Transverse colon (tissue), 4 donors: Measurements from ENCODE around the gene ARHGEF3. TPM values are rescaled to one million over a fixed set of nuclear protein-coding genes. Genes with fewer than 3 reads are reported as not detected.

Experiments used
- DNase-seq: peaks from one replicate; pipeline ENCODE4 v3.0.0-alpha.2; 2019
- H3K27ac ChIP-seq, 4 donors: fragments of 200-600 bp; sonication (generic); 2 replicates each; pipeline ENCODE4 v1.5.1; 2016 to 2018; ENCODE audit warnings: inconsistent platforms in 4 of 4
- H3K27me3 ChIP-seq: fragments of 200-600 bp; sonication (generic); 2 replicates; pipeline ENCODE4 v1.5.1; 2017; ENCODE audit warnings: inconsistent platforms
- H3K36me3 ChIP-seq, 4 donors: fragments of 200-600 bp; sonication (generic); 2 replicates each; pipeline ENCODE4 v1.5.1; 2017 to 2019; ENCODE audit warnings: inconsistent platforms in 4 of 4
- H3K4me1 ChIP-seq, 4 donors: fragments of 200-600 bp; sonication (generic); 2 replicates each; pipeline ENCODE4 v1.5.1; 2017 to 2020; ENCODE audit warnings: inconsistent platforms in 4 of 4
- H3K4me3 ChIP-seq, 4 donors: fragments of 200-600 bp; sonication (generic); 1 replicate in 1 of 4; 2 replicates in 3 of 4; pipeline versions ENCODE4 v1.5.1 to v1.6.1; 2017 to 2019; ENCODE audit warnings: inconsistent platforms in 4 of 4
- H3K9me3 ChIP-seq, 2 donors: fragments of 200-600 bp; sonication (generic); 2 replicates each; pipeline ENCODE4 v1.5.1; 2017 to 2019; ENCODE audit warnings: inconsistent platforms in 2 of 2
- EP300 ChIP-seq: sonication (generic); formaldehyde crosslinking; IDR thresholded peaks from one replicate; pipeline ENCODE4 v1.6.1; 2017; ENCODE audit warnings: antibody characterized with exemption, low read depth
- POLR2A ChIP-seq: fragments of 450-650 bp; IDR thresholded peaks from one replicate; pipeline ENCODE4 v1.6.1; 2016; ENCODE audit warnings: antibody characterized with exemption, mild to moderate bottlenecking, moderate library complexity
- POLR2AphosphoS5 ChIP-seq, 3 donors: sonication (generic); formaldehyde crosslinking; IDR thresholded peaks; one replicate each; pipeline ENCODE4 v1.6.1; 2016; ENCODE audit warnings: antibody characterized with exemption in 3 of 3
- WGBS, 2 donors: methylation state at CpG; one replicate each; pipeline ENCODE4 v1.1.5; 2018; ENCODE audit warnings: low coverage in 1 of 2; 5-methylcytosine and 5-hydroxymethylcytosine counted together
- in situ Hi-C, 4 donors: fragments of 200-750 bp; cut with MboI; loops; one replicate each; pipeline versions ENCODE4 v1.15.0 to v1.15.1; 2017; ENCODE audit warnings: low sequenced_read_pairs in 3 of 4, low pct_ligation_motif_present in 1 of 4, low pct_unique_long_range_greater_than_20kb in 1 of 4
- intact Hi-C: fragments of 100-400 bp; cut with DNase I; formaldehyde crosslinking; loops from one replicate; pipeline ENCODE4 v1.15.1; 2023; ENCODE audit warnings: low total_unique reads
- total RNA-seq, 4 donors: library from RNA; depleted of rRNA; stranded (reverse); fragments of >200 nt; gene quantifications; one replicate each; pipeline ENCODE4 v1.1.0, GENCODE V29; 2016
- TF ChIP-seq, protein P1 (sequence below), 5 experiments: fragments of 200-600 bp in 3 of 5; fragments of 450-650 bp in 2 of 5; sonication (generic) in 3 of 5; IDR thresholded peaks; 1 replicate in 2 of 5; 2 replicates in 3 of 5; pipeline ENCODE4 v1.5.1; 2016 to 2017; ENCODE audit warnings: antibody characterized with exemption in 5 of 5, inconsistent platforms in 3 of 5, mild to moderate bottlenecking in 2 of 5, moderate library complexity in 1 of 5

The ARHGEF3 gene
- total RNA-seq, 4 donors from 2014 or later = 2.6 to 13.2 (median 5.6) TPM

DNA sequence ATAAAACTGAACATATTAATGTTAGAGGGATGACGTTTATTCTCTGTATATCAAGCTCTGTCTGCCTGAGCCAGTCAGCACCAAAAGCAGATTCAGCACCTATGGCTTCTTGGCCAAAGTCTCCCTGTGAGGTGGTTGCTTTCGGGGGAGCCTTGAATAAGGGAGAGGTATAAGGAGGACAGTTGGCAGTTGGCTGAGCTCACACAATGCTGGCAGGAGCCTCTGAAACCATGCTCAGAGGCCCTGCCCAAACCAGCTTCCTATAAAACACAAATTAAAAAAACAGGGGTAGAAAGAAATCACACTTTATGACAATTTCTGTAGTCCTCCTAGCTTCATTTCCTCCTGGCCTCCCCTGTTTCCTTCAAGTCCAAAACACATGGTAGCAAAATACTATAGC, 18.8 kb downstream of the ARHGEF3 start:
- TF ChIP-seq POLR2AphosphoS5 (IDR thresholded peaks at IDR 0.05) = no peak
- TF ChIP-seq EP300 = no peak
- no peak for TF ChIP-seq POLR2A
- TF ChIP-seq, protein P1, sequence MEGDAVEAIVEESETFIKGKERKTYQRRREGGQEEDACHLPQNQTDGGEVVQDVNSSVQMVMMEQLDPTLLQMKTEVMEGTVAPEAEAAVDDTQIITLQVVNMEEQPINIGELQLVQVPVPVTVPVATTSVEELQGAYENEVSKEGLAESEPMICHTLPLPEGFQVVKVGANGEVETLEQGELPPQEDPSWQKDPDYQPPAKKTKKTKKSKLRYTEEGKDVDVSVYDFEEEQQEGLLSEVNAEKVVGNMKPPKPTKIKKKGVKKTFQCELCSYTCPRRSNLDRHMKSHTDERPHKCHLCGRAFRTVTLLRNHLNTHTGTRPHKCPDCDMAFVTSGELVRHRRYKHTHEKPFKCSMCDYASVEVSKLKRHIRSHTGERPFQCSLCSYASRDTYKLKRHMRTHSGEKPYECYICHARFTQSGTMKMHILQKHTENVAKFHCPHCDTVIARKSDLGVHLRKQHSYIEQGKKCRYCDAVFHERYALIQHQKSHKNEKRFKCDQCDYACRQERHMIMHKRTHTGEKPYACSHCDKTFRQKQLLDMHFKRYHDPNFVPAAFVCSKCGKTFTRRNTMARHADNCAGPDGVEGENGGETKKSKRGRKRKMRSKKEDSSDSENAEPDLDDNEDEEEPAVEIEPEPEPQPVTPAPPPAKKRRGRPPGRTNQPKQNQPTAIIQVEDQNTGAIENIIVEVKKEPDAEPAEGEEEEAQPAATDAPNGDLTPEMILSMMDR (IDR thresholded peaks at IDR 0.05) = no peak
- Histone ChIP-seq H3K36me3 (no peaks in the 10 kb centered on the region), H3K27me3 (no peaks in the 10 kb centered on the region), H3K9me3 (no peaks in the 10 kb centered on the region), H3K4me3 (no peak overlapping the region), H3K4me1 (peaks cover 5 to 44% (median 33%) of the 10 kb centered on the region in 4 donors), H3K27ac (peak overlapping the region; percentile 58 to 74 (median 68))
- no peak for DNase-seq
- in situ Hi-C loops = no loop called here
- 37% methylated on average over 2 of the region's 2 CpGs; no CpG with 5 or more reads in 1 of the 2 donors for WGBS, 2 donors
- intact Hi-C loops = no loop called here

GRCh38 chr3:56782215-56782614, 19.5 kb downstream of the ARHGEF3 start:
- DNase-seq = no peak
- H3K27ac ChIP-seq = peak overlapping the region; percentile 58 to 74 (median 68)
- no peak for TF ChIP-seq POLR2A
- no peak for TF ChIP-seq POLR2AphosphoS5 (IDR thresholded peaks at IDR 0.05)
- TF ChIP-seq EP300 = no peak
- TF ChIP-seq, protein P1 (IDR thresholded peaks at IDR 0.05) = no peak
- intact Hi-C loops (no loop called here), in situ Hi-C loops (no loop called here)
- H3K27me3 ChIP-seq = no peaks in the 10 kb centered on the region
- no peak overlapping the region for H3K4me3 ChIP-seq
- no peaks in the 10 kb centered on the region for H3K9me3 ChIP-seq
- H3K36me3 ChIP-seq = no peaks in the 10 kb centered on the region
- peaks cover 5 to 44% (median 33%) of the 10 kb centered on the region in 4 donors for H3K4me1 ChIP-seq
- 43 to 46% methylated on average over 4 of the region's 4 CpGs for WGBS, 2 donors

DNA sequence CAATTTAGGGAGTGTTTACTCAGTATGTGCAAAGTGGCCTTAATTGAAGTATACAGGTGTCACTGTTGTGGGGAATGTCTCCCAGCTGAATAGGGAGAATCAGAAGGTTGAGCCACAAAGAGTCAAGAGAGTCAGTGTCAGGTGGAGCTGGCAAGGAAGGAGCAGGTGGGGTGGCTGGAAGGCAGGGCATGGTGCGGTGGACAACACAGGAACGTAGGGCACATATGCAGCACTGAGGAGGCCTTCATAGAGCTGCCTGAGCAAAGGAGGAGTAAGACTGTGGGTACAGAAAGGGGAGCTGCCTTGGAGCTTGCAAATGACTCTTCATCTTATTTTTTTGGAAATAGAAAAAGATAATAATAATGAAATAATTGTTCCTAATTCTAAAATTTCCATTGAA, 20.0 kb downstream of the ARHGEF3 start:
- Histone ChIP-seq H3K4me3 (no peak overlapping the region), H3K9me3 (no peaks in the 10 kb centered on the region), H3K4me1 (peaks cover 5 to 41% (median 33%) of the 10 kb centered on the region in 4 donors), H3K36me3 (no peaks in the 10 kb centered on the region), H3K27ac (peak overlapping the region in 3 of 4 donors; percentile 14 to 74 (median 71)), H3K27me3 (no peaks in the 10 kb centered on the region)
- WGBS, 2 donors = 79 to 86% methylated on average over 2 of the region's 2 CpGs
- intact Hi-C loops (no loop called here), in situ Hi-C loops (no loop called here)
- no peak for DNase-seq
- TF ChIP-seq, protein P1 (IDR thresholded peaks at IDR 0.05) = no peak
- no peak for TF ChIP-seq EP300
- TF ChIP-seq POLR2A = no peak
- TF ChIP-seq POLR2AphosphoS5 (IDR thresholded peaks at IDR 0.05) = no peak

GRCh38 chr3:56780936-56781335, 20.8 kb downstream of the ARHGEF3 start:
- DNase-seq = no peak
- Histone ChIP-seq H3K27me3 (no peaks in the 10 kb centered on the region), H3K4me1 (peaks cover 5 to 47% (median 36%) of the 10 kb centered on the region in 4 donors), H3K36me3 (no peaks in the 10 kb centered on the region), H3K9me3 (no peaks in the 10 kb centered on the region), H3K4me3 (no peak overlapping the region), H3K27ac (no peak overlapping the region)
- intact Hi-C loops = no loop called here
- no peak for TF ChIP-seq EP300
- TF ChIP-seq POLR2AphosphoS5 (IDR thresholded peaks at IDR 0.05) = no peak
- no peak for TF ChIP-seq POLR2A
- TF ChIP-seq, protein P1 (IDR thresholded peaks at IDR 0.05) = no peak
- 83 to 91% methylated on average over 2 of the region's 2 CpGs for WGBS, 2 donors
- in situ Hi-C loops = no loop called here
